Stimulated activated naive B cell treated with anti-CD40 and anti-IgM and Interleukin-4, amounts not matched to agents 10 μg/mL and 1 μg/mL and 100 μg/mL, for 72 hours (primary cell): ENCODE data around the gene TEX14.
"Not testable (repeated sequence)": the region's sequence is repeated elsewhere in the genome, so short reads cannot be mapped to it uniquely, and the experiment has no call there.

ENCODE experiments used
- ATAC-seq, 2 donors: fragments of 150-1000 bp; cut with Tn5 transposase; replicated peaks; 2 replicates each; pipeline ENCODE4 v1.10.0; 2021; ENCODE audit warnings: moderate library complexity in 1 of 2
- DNase-seq: peaks from one replicate; pipeline ENCODE4 v3.0.0; 2021
- H3K27ac Mint-ChIP-seq: one replicate; pipeline ENCODE4 v1.8.0; 2022; ENCODE audit warnings: mild to moderate bottlenecking, mixed read lengths
- H3K27me3 Mint-ChIP-seq, 2 donors: one replicate each; pipeline ENCODE4 v1.8.0; 2022; ENCODE audit warnings: mixed read lengths in 2 of 2
- H3K36me3 Mint-ChIP-seq, 2 donors: one replicate each; pipeline ENCODE4 v1.8.0; 2022; ENCODE audit warnings: mixed read lengths in 2 of 2, mild to moderate bottlenecking in 1 of 2
- H3K4me1 Mint-ChIP-seq, 2 donors: one replicate each; pipeline ENCODE4 v1.8.0; 2022; ENCODE audit warnings: mixed read lengths in 2 of 2, mild to moderate bottlenecking in 1 of 2
- H3K4me3 Mint-ChIP-seq, 2 donors: one replicate each; pipeline ENCODE4 v1.8.0; 2022; ENCODE audit warnings: mild to moderate bottlenecking in 2 of 2, mixed read lengths in 2 of 2, moderate library complexity in 1 of 2
- H3K9me3 Mint-ChIP-seq, 2 donors: one replicate each; pipeline ENCODE4 v1.8.0; 2022; ENCODE audit warnings: mixed read lengths in 2 of 2, mild to moderate bottlenecking in 1 of 2

The TEX14 gene

DNA sequence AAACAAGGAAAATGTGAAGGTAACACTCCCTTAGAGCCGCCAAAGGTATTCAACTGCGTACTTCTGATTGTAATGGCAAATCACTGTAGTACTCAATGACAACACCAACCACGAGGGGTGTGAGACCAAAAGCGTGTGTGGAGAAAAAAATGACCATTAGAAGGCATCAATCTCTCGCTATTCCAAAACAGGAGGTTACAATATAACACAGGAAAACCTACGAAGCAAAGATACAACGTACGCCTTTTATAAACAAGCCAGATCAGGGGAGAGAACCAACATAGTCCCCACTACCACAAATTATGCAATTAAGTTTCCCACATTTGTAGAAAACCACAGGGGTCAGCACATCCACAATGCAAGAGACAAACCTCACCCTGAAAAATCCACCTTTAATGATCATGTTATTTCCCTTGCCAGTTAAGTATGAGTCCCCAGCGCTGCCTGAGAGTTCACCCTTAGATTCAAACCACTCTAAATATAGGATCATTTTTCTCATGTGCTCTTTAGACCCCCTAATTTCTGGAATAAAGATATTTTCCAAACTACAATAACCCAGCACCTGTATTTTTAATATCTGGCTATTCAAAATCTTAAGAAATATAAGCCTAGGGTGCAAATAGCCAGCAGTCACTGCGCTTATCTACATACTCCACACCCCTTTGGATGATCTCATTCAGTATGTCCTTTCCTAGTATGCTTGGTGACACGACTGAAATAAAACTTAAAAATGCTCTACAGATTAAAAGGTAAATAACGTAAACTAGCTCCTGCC is 12.4 kb downstream of the TEX14 start:
- no peaks in the 10 kb centered on the region for H3K36me3 Mint-ChIP-seq
- ATAC-seq (peak; percentile 48 to 74), DNase-seq (no peak)
- no peaks in the 10 kb centered on the region for H3K9me3 Mint-ChIP-seq
- peaks cover 0 to 5% of the 10 kb centered on the region in 2 donors for H3K27me3 Mint-ChIP-seq
- peaks cover 0 to 3% of the 10 kb centered on the region in 2 donors for H3K4me1 Mint-ChIP-seq
- no peak overlapping the region for H3K4me3 Mint-ChIP-seq
- peak overlapping the region; percentile 43 for H3K27ac Mint-ChIP-seq

DNA sequence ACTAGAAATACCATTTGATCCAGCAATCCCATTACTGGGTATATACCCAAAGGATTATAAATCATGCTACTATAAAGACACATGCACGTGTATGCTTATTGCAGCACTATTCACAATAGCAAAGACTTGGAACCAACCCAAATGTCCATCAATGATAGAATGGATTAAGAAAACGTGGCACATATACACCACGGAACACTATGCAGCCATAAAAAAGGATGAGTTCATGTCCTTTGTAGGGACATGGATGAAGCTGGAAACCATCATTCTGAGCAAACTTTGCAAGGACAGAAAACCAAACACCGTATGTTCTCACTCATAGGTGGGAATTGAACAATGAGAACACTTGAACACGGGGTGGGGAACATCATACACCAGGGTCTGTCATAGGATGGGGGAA is 13.6 kb downstream of the TEX14 start:
- DNase-seq, H3K27ac Mint-ChIP-seq, ATAC-seq, H3K4me3 Mint-ChIP-seq, H3K27me3 Mint-ChIP-seq, H3K4me1 Mint-ChIP-seq, H3K9me3 Mint-ChIP-seq, H3K36me3 Mint-ChIP-seq: not testable (repeated sequence)

DNA sequence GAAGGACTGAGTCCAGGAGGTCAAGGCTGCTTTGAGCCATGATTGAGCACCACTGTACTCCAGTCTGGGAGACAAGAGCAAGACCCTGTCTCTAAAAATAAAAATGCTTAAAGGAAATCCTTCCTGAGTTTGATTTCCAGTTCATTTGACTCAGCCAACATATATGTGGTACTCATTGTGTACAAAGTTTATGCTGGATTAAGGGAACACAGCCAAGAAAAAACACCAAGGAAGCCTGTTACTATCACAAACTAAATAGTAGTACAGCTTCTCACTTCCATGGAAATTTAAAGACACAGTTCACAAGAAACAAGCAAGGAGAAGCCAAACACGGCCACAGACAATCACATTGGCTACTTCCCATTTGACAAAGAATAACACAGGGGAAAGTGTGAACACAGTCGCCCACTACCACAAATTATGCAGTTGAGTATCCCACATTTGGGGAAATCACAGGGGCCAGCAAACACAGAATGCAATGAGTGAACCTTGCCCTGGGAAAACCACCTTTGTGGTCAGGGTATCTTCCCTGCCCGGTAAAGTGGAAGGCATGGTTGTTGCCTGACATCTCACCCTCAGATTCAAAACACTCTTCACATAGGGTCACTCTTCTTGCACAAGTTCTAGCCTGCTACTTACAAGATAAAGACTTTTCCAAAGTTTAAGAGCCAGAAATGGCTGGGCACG is 14.5 kb downstream of the TEX14 start:
- H3K9me3 Mint-ChIP-seq, result no peaks in the 10 kb centered on the region
- peak in 1 of 2 donors; percentile 43 for ATAC-seq
- H3K27me3 Mint-ChIP-seq, result peaks cover 0 to 5% of the 10 kb centered on the region in 2 donors
- DNase-seq, result no peak
- no peak overlapping the region for H3K27ac Mint-ChIP-seq
- H3K4me3 Mint-ChIP-seq, result no peak overlapping the region
- H3K4me1 Mint-ChIP-seq, result peaks cover 0 to 3% of the 10 kb centered on the region in 2 donors
- H3K36me3 Mint-ChIP-seq, result no peaks in the 10 kb centered on the region

DNA sequence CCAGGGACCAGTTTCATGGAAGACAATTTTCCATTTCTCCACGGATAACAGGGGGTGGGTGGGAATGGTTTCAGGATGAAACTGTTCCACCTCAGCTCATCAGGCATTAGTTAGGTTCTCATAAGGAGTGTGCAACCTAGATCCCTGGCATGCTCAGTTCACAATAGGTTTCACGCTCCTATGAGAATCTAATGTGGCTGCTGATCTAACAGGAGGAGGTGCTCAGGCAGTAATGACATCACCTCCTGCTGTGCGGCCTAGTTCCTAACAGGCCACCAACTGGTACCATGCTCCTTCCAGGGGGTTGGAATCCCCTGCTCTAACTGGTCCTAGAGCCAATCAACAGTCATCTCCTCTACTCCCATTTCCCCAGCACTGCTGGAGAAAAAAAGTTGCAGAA is 19.9 kb downstream of the TEX14 start:
- Mint-ChIP-seq H3K4me3 (no peak overlapping the region), H3K9me3 (no peaks in the 10 kb centered on the region), H3K4me1 (peaks cover under 1% of the 10 kb centered on the region in 2 donors), H3K27me3 (peaks cover 20% of the 10 kb centered on the region in 2 donors), H3K36me3 (no peaks in the 10 kb centered on the region), H3K27ac (no peak overlapping the region)
- ATAC-seq, result no peak
- no peak for DNase-seq

DNA sequence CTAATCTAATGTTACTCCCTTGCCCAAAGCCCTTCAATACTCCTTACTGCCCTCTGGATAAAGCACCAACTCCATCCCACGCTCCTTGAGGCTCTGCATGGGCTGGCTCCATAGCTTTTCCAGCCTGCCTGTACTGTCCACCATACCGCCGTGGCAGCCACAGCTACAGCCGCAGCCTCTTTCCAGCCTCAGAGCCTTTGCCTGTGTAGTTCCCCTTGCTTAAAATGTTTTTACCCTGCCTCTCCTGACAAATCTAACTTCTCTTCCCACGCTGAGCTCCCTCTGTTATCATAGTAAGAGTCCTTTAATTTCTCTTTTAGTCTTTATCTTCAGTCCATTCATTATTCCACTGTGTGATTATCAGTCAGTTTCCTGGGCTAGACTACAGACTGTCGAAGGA is 22.0 kb downstream of the TEX14 start:
- no peak overlapping the region for H3K27ac Mint-ChIP-seq
- DNase-seq (no peak), ATAC-seq (no peak)
- H3K36me3 Mint-ChIP-seq, result peaks cover 0 to 2% of the 10 kb centered on the region in 2 donors
- H3K9me3 Mint-ChIP-seq, result no peaks in the 10 kb centered on the region
- peaks cover 27 to 28% of the 10 kb centered on the region in 2 donors for H3K27me3 Mint-ChIP-seq
- H3K4me3 Mint-ChIP-seq, result no peak overlapping the region
- peaks cover 7 to 8% of the 10 kb centered on the region in 2 donors for H3K4me1 Mint-ChIP-seq

DNA sequence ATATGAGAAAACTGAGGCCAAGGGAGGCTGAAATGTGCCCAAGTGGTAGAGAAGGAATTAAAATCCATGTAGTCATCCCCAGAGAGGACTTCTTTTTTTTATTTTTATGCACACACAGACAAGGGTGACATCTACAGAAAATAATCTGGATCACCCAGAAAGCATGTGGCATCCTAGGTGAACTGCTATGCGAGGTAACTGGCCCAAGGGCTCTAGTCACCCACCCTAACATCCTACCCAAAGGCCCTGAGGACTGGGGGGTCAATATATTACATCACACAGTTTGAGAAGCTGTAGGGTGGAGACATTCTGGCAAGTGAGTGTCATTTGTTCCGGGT is 23.3 kb downstream of the TEX14 start:
- H3K4me1 Mint-ChIP-seq, result peaks cover 7 to 8% of the 10 kb centered on the region in 2 donors
- DNase-seq, result no peak
- no peak overlapping the region for H3K27ac Mint-ChIP-seq
- no peaks in the 10 kb centered on the region for H3K9me3 Mint-ChIP-seq
- no peak overlapping the region for H3K4me3 Mint-ChIP-seq
- H3K36me3 Mint-ChIP-seq, result peaks cover 0 to 2% of the 10 kb centered on the region in 2 donors
- H3K27me3 Mint-ChIP-seq, result peaks cover 27 to 28% of the 10 kb centered on the region in 2 donors
- no peak for ATAC-seq

DNA sequence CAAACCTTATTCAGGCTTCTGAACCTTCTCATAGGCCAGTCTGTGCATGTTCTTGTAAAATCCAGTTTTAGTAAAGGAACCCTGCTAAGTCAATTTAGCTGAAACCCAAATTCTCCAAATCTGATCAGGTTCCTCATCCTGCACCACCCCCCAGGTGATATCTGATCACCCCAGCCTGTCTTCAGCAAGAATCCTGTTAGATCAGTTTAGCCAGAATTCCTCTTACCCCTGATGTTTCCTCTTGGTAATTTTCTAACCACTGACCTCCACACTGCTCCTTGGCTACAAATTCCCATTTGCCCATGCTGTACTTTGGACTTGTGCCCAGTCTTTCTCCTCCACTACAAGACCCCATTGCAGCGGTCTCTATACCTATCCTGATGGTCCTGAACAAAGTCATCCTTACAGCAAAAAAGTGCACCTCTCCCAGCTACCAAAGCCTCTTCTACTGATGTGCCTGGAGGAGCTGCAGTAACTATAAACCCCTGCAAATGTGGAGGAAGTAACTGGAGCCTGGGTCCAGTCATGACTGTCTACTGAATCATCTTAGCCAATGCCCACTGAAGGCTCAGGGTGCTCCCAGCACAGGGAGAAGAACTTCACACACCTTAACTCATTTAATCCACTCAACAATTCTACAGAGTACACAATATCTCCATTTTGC is 23.8 kb downstream of the TEX14 start:
- Mint-ChIP-seq H3K27ac (no peak overlapping the region), H3K27me3 (peaks cover 27 to 28% of the 10 kb centered on the region in 2 donors), H3K9me3 (no peaks in the 10 kb centered on the region), H3K4me1 (peaks cover 7 to 8% of the 10 kb centered on the region in 2 donors), H3K36me3 (peaks cover 0 to 2% of the 10 kb centered on the region in 2 donors), H3K4me3 (no peak overlapping the region)
- no peak for DNase-seq
- ATAC-seq, result no peak

DNA sequence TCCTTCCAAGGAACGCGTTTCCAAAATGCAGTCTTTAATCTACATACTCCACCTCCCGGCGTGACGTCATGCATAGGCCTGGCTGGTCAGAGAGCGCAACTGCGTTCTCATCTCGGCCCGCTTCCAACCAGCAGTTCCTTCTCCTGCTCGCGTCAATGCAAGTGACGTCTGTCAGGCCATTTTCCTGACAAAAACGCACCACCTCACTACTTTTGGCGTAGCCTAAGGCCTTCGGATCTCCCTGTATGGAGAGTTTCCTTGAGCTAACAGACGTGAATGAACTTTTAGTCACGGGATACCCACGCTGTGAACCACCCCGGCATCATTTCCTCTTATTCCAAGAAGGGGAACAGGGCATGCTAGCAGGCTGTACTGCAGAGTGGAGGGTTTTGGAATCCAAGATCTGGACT is 25.0 kb downstream of the TEX14 start:
- no peaks in the 10 kb centered on the region for H3K9me3 Mint-ChIP-seq
- peak; percentile 21 for DNase-seq
- H3K36me3 Mint-ChIP-seq, result peaks cover 0 to 2% of the 10 kb centered on the region in 2 donors
- H3K4me1 Mint-ChIP-seq, result peaks cover 7 to 8% of the 10 kb centered on the region in 2 donors
- peak; percentile 60 to 72 for ATAC-seq
- H3K27ac Mint-ChIP-seq, result peak overlapping the region; percentile 86
- peak overlapping the region; percentile 63 to 72 for H3K4me3 Mint-ChIP-seq
- H3K27me3 Mint-ChIP-seq, result peaks cover 27 to 28% of the 10 kb centered on the region in 2 donors

DNA sequence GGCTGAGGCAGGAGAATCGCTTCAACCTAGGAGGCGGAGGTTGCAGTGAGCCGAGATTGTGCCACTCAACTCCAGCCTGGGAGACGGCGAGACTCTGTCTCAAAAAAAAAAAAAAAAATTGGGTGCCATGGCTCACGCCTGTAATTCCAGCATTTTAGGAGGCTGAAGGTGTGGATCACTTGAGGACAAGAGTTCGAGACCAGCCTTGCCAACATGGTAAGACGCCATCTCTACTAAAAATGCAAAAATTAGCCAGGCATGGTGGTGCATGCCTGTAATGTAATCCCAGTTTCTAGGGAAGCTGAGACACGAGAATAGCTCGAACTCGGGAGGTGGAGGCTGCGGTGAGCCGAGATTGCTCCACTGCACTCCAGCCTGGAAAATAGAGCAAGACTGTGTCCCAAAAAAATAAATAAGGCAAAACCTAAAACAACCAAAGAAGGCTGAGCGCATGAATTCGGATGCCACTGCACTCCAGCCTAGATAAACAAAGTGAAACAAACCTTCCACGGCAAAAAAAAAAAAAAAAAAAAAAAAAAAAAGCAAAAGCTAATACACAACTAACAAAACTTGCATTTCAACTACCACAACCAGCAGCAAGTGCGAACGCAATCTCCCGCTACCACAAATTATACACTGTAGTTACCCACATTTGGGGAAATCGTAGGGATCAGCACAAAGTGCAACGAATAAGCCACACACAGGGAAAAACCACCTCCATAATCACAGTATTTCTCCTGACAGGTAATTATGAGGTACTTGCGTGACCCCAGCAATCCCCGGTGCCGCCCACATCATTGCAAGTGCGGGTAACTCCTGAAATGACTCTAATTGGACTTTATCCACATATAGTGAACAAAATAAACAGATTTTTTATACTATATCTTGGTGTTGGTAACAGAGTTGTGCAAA is 25.6 kb downstream of the TEX14 start:
- peak overlapping the region; percentile 63 to 72 for H3K4me3 Mint-ChIP-seq
- ATAC-seq, result peak; percentile 16 to 38

DNA sequence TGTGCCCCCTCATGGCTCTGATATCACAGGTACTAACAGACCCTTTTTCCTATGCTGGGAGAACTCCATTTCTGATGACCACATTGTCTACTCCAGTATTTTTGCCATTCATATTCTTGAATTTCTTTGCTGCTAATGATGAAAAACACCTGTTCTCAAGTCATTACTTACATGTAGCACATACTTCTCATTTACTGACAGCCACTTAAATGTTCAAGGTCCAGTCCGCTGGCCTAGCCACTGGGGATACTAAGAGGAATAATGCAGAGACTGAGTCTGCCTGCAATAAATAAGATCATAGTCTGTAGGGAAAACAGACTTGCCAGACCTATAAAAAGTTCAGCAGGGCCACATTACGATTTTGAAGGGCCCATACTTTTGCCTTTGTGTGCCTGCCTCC is 27.5 kb downstream of the TEX14 start:
- DNase-seq, result no peak
- ATAC-seq, result no peak
- no peak overlapping the region for H3K4me3 Mint-ChIP-seq
- peaks cover 24 to 28% of the 10 kb centered on the region in 2 donors for H3K27me3 Mint-ChIP-seq
- peaks cover 2% of the 10 kb centered on the region in 2 donors for H3K36me3 Mint-ChIP-seq
- no peaks in the 10 kb centered on the region for H3K9me3 Mint-ChIP-seq
- peaks cover 8 to 13% of the 10 kb centered on the region in 2 donors for H3K4me1 Mint-ChIP-seq
- no peak overlapping the region for H3K27ac Mint-ChIP-seq

More for the DNA sequence above, 25.6 kb downstream of the TEX14 start:
- H3K27ac Mint-ChIP-seq, result peak overlapping the region; percentile 86
- H3K36me3 Mint-ChIP-seq, result peaks cover 0 to 2% of the 10 kb centered on the region in 2 donors
- peaks cover 27 to 28% of the 10 kb centered on the region in 2 donors for H3K27me3 Mint-ChIP-seq
- peaks cover 7 to 8% of the 10 kb centered on the region in 2 donors for H3K4me1 Mint-ChIP-seq
- no peaks in the 10 kb centered on the region for H3K9me3 Mint-ChIP-seq
- DNase-seq, result no peak

DNA sequence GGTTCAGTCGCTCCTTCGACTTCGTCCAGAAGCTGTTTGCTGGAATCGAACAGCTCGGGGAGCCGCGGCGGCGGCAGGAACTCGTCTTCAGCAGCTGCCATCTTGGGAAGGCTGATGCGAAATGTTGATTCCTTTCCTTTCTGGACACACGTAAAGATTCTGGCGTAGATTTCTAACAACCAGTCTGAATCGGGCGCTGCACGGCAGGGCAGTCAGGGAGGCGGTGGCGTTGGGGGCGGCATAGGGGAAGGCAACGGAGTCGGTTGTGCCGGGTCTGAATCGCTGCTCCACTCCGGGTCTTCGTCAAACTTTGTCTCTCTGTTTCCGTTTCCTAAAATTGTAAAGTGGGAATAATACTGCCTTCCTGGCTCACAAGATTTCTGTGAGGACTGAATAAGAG is 30.3 kb downstream of the TEX14 start:
- Mint-ChIP-seq H3K27ac (no peak overlapping the region), H3K4me1 (peaks cover 12 to 24% of the 10 kb centered on the region in 2 donors), H3K27me3 (peaks cover 12 to 15% of the 10 kb centered on the region in 2 donors), H3K36me3 (peaks cover 5 to 9% of the 10 kb centered on the region in 2 donors), H3K4me3 (no peak overlapping the region), H3K9me3 (no peaks in the 10 kb centered on the region)
- DNase-seq (no peak), ATAC-seq (no peak)

DNA sequence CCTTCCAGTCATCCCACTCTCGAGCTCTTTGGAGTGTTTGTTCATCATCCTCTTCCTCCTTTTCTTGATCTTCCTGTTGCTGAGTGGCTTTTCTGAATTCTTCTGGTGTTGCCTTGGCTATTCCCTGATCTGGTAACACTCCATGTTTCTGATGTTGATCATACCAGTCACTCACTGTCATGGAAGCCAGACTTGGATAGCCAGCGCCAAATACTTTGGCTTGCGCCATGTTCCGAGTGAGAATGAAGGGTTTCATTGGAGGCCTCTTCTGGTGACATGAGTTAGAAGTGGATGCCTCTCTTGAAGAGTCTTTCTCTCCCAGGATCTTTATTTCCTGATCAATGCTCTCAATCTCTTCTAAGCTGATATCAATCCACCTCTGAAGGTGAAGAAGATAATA is 31.2 kb downstream of the TEX14 start:
- Mint-ChIP-seq H3K36me3 (peaks cover 5 to 9% of the 10 kb centered on the region in 2 donors), H3K27ac (peak overlapping the region; percentile 27), H3K4me1 (peaks cover 10 to 21% of the 10 kb centered on the region in 2 donors), H3K9me3 (no peaks in the 10 kb centered on the region), H3K27me3 (peaks cover 9 to 12% of the 10 kb centered on the region in 2 donors), H3K4me3 (peak overlapping the region in 1 of 2 donors; percentile 54)
- DNase-seq (no peak), ATAC-seq (no peak)

DNA sequence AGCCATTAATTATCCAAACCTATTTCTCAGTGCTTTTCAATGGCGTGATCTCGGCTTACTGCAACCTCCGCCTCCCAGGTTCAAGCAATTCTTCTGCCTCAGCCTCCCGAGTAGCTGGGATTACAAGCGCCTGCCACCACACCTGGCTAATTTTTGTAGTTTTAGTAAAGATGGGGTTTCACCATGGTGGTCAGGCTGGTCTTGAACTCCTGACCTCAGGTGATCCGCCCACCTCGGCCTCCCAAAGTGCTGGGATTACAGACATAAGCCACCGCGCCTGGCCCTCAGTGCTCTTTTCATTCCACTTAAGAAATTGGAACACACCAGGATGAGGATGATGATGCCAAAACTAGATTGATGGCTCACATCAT is 32.1 kb downstream of the TEX14 start:
- Mint-ChIP-seq H3K4me1 (peaks cover 10 to 21% of the 10 kb centered on the region in 2 donors), H3K27me3 (peaks cover 9 to 12% of the 10 kb centered on the region in 2 donors), H3K4me3 (peak overlapping the region; percentile 70 to 83), H3K27ac (peak overlapping the region; percentile 99)
- ATAC-seq, H3K36me3 Mint-ChIP-seq, DNase-seq, H3K9me3 Mint-ChIP-seq: not testable (repeated sequence)
